HG03045 (cell line): Measurements from ENCODE around the gene OR4D1.

Source experiments
- ATAC-seq: cut with Tn5 transposase; IDR thresholded peaks from one replicate; pipeline ENCODE4 v1.9.1; 2021; ENCODE audit warnings: mild to moderate bottlenecking, moderate library complexity; ENCODE audit not compliant: unreplicated experiment

The OR4D1 gene

DNA sequence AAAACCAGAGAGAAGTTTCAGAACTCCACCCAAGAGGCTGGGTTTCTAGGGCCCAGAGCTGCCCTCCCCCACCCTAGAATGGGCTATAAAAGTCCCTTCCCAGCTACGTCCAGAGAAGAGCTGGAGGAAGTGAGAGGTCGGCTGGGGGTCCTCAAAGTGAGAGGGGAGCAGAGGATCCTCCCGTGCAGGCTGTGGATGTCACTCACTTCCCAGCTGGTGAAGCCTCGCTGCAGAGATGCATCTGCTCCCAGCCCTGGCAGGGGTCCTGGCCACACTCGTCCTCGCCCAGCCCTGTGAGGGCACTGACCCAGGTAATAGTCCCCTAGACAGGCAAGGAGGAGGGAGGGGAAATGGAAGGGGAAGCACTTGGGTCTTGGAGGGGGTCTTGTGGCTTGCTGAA, 44.4 kb downstream of the OR4D1 start, which contains the start of gene EPX:
Gene EPX, plus strand, starts transcription at position 115 of the 400 bp plus-strand sequence. Its CDS starts 121 bp downstream, at position 236.
- ATAC-seq = no peak

DNA sequence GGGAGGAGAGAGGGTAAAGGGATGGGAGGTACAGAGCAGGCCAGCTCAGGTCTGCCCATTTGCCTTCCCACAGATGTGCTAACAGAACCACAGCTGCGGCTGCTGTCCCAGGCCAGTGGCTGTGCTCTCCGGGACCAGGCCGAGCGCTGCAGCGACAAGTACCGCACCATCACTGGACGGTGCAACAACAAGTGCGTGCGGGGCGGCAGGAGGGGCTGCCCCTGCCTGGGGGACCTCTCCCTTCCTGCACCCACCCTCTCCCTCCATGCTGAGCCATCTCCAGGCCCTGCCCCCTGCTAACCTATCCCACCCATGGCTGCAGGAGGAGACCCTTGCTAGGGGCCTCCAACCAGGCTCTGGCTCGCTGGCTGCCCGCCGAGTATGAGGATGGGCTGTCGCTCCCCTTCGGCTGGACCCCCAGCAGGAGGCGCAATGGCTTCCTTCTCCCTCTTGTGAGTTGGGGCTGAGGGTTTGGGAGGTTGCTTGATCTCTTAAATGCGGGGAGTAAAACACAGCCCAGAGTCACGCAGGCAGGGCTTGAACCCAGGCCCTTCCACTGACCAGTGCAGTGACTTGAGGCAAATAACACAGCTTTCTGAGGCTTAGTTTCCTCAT, 45.6 kb downstream of the OR4D1 start:
- no peak for ATAC-seq

DNA sequence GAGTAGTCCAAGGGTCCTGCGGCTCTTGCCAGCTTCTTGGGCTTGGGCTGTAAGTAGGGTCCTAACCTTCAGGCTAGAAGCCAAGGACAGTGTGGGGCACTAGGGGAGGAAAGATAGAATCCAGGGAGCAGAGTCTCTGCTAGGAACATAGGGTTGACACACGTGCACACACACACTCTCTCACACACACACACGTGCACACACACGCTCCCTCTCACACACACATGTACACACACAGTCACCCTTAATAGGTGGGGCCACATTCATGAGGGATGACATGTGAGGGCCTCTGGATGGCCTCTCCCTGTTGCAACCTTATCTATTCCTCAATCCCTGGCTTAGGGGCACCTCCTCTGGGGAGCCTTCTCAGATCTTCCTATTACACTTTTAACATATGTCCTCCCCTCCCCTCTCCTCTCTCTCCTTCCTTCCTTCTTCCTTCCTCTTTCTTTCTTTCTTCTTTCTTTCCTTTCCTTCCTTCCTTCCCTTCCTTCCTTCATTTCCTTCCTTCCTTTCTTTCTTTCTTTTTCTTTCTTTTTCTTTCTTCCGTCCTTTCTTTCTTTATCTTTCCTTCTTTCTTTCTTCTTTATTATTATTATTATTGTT, 47.4 kb downstream of the OR4D1 start:
- ATAC-seq = no peak

DNA sequence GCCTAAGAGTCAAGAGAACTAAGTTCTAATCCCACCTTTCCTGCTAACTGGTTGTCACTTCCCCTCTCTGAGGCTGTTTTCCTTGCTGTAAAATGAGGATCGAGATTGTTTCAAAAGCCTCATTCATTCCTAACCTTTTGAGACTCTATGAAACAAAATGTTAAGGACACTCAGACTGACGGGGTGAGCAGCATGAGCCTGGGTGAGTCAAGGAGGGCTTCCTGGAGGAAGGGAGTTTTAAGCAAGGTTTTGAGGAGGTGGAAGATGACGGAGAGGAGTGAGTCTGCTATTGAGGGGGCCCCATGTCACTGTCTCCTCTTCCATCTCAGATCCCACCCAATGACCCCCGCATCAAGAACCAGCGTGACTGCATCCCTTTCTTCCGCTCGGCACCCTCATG, 48.4 kb downstream of the OR4D1 start:
- ATAC-seq = no peak

DNA sequence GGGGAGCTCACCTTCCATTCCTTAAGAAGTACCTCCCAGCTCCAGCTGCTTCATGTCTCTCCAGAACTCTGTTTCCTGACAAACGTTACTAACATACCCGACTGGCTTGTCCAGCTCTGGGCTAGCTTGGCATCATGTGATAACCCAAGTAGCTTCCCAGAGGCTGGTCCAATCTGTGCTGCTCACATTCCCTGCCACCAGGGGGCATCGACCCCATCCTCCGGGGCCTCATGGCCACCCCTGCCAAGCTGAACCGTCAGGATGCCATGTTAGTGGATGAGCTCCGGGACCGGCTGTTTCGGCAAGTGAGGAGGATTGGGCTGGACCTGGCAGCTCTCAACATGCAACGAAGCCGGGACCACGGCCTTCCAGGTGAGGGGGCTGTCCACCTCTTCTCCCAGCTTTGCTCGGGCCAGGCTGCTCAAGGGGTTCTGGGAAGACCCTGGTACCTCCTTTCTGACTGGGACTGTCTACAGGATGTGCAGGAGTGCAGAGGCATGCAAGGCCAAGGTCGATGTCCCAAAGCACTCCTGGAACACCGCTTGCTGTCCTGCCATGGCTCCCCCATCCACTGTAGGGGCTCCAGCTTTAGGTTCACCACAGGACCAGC, 51.9 kb downstream of the OR4D1 start:
- ATAC-seq = no peak

DNA sequence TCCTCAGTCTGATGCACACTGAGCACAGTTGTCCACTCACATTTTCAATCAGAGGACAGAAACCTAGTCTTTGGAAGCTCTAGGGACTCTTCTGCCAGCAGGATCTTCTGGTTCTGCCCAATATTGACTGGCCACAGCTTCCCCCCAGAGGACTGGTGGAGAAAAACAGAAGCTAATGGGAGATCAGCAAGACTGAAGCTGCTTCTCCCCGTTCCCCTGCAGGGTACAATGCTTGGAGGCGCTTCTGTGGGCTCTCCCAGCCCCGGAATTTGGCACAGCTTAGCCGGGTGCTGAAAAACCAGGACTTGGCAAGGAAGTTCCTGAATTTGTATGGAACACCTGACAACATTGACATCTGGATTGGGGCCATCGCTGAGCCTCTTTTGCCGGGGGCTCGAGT, 54.7 kb downstream of the OR4D1 start:
- ATAC-seq = no peak

DNA sequence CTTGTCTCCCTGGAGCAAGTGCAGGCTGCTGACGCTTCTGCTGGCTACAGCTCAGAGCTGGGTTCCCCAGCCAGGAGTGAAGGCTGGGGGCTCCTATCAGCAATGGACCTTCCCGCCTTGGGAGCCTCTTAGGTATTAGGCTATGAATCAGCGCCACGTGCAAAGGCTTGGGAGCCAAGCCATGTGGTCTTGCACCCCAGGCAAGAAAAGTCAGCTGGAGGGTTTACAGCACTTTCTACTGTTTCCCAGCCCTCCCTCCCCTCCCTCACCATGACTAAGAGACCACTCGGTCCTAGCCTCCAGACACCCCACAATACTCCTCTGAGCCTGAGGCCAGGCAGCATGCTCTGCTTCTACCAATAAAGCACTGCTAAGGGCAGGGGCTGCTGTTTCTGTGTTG, 56.6 kb downstream of the OR4D1 start:
- no peak for ATAC-seq

DNA sequence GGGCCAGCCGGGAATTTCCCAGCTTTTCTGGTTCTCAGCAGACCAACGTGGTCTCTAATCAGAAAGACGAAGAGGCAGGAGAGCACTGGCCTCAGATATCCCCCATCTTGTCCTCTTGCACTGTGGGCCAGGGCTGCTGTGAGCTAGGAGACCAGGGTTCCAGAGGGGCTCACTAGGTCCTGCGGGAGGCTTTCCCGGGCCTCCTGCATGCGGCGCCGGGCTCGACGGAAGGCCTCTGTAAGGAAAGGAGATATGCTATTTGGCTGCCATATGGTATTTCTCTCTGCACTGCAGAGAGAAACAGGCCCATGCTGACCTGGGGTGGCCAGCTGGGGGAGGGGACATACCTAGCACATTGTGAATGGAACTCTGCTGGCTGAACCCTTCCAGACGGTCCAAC, 57.8 kb downstream of the OR4D1 start:
- ATAC-seq = no peak

DNA sequence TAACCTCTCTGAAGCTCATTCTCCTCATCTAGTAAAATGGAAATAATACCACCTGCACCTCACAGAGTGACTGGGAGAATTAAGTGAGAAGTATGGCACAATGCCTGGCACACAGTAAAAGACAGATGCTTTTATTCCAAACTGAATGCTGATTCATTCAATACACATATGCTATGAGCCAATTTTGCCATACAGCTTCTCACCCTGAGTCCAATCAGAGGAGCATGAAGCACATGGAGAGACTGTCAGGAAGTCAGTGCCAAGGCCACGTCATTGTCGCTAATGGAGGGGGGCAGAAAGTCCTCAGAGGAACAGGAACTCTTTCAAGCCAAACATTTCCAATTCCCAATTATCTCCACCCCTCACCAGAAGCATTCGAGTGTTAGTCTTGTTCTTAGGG, 59.3 kb downstream of the OR4D1 start:
- no peak for ATAC-seq

DNA sequence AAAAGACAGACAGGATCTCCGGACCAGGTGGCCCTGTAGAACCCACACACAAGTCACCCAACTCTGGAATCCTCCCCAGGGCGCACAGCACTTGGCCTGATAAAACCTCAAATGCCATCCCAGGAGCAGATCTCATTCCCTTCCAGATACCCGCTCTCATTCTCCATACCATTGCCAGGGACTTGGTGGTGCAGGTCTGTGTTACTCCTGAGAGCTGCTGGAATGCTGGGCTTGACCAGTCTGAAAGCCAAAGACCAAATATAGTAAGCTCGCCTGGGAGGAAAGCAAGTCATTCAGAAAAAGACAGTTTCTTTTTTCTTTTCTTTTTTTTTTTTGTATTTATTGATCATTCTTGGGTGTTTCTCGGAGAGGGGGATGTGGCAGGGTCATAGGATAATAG, 60.2 kb downstream of the OR4D1 start:
- no peak for ATAC-seq
